Measurements from ENCODE around the gene PVR. TPM values are rescaled to one million over a fixed set of nuclear protein-coding genes. Genes with fewer than 3 reads are reported as not detected.

Gene PVR
- total and polyA plus RNA-seq, 2 of the 4 experiments (the other 2 are of a cell fraction) = 106 to 122 TPM

- Histone ChIP-seq H3K27ac (ENCODE audit: insufficient read depth, low read length) (no peak overlapping the region), H3K14ac (replicated peaks; ENCODE audit: low read depth, low read length) (peak overlapping the region; percentile 22; the same call in 1 of the 2 replicates), H2BK20ac (ENCODE audit: low read depth, low read length) (peak overlapping the region; percentile 11; the same call in 1 of the 2 replicates), H2AK9ac (replicated peaks; ENCODE audit: low read depth, low read length, poor library complexity) (no peak overlapping the region), H3K56ac (ENCODE audit: extremely low read depth, insufficient read depth, low read length) (no peak overlapping the region), H2BK120ac (ENCODE audit: low read depth, low read length) (peak overlapping the region; percentile 78), H3K27me3 (ENCODE audit: control insufficient read depth, insufficient read depth, low read length) (no peaks in the 10 kb centered on the region), H2BK5ac (ENCODE audit: low read depth, low read length, poor library complexity, severe bottlenecking) (no peak overlapping the region), H3K9me1 (ENCODE audit: insufficient read depth, low read length) (no peaks in the 10 kb centered on the region; the same call in 1 of the 2 replicates), H3K23ac (ENCODE audit: low read depth, low read length) (no peak overlapping the region), H3K4me2 (ENCODE audit: low read depth, low read length) (no peak overlapping the region), H2AK5ac (ENCODE audit: low read depth, low read length) (peak overlapping the region; percentile 25; the same call in 1 of the 2 replicates), H3K9ac (ENCODE audit: low read depth, low read length) (no peak overlapping the region), H3K18ac (ENCODE audit: low read depth, low read length) (no peak overlapping the region), H3K4me1 (ENCODE audit: control insufficient read depth, insufficient read depth, low read length) (peaks cover 2% of the 10 kb centered on the region), H3K79me1 (ENCODE audit: low read depth in 1 of 2, low read length in 2 of 2) (0 out of 4 replicates have a peak, but pooled peaks cover 0 to 3% of the 10 kb centered on the region in 2 experiments), H4K8ac (ENCODE audit: low read depth in 2 of 2, low read length in 2 of 2) (peak overlapping the region in 1 of 2 experiments; percentile 19; a peak in 1 of 4 replicates), H3K4me3 (ENCODE audit: insufficient read depth, low read depth, low read length) (no peak overlapping the region), H4K5ac (ENCODE audit: low read depth, low read length) (no peak overlapping the region), H3K4ac (ENCODE audit: low read depth, low read length) (peak overlapping the region; percentile 49), H2BK15ac (ENCODE audit: low read depth, low read length) (no peak overlapping the region), H4K20me1 (ENCODE audit: insufficient read depth, low read length) (no peaks in the 10 kb centered on the region), H4K91ac (ENCODE audit: insufficient read depth, low read depth, low read length) (0 out of 2 replicates have a peak overlapping the region, but pooled peaks have one; percentile 13), H2AFZ (replicated peaks; ENCODE audit: low read length, poor library complexity) (no peak overlapping the region), H3K9me3 (ENCODE audit: control insufficient read depth, insufficient read depth, low read length) (no peaks in the 10 kb centered on the region), H3K36me3 (ENCODE audit: control insufficient read depth, insufficient read depth, low read length) (peaks cover 16% of the 10 kb centered on the region; the same call in 1 of the 2 replicates)
- no peak for DNase-seq
- intact Hi-C loops (cut with micrococcal nuclease) = no loop called here
- ChIA-PET POLR2A (ENCODE audit: unreplicated experiment) (no interaction called here), CTCF (no interaction called here)
- dilution Hi-C loops (cut with HindIII; ENCODE audit: low sequenced_read_pairs, unreplicated experiment) = no loop called here
- no peak for ATAC-seq (ENCODE audit: low read depth)
- in situ Hi-C loops (cut with MboI; ENCODE audit: low sequenced_read_pairs) = loop anchor here (10.0 kb wide), 1 partner anchor 272 kb away; the partner anchor contains the start of gene CLPTM1
- WGBS, 2 experiments (ENCODE audit: extremely low coverage in 2 of 2, insufficient read length in 1 of 2) = 100% methylated on average over 2 of the region's 2 CpGs; no CpG with 5 or more reads in 1 of the 2 experiments
- TF ChIP-seq RFX5 (IDR thresholded peaks at IDR 0.05; ENCODE audit: low read depth, low read length) = no peak
- no peak for TF ChIP-seq MAZ (IDR thresholded peaks at IDR 0.05; ENCODE audit: borderline replicate concordance, low read depth, low read length)
- no peak for TF ChIP-seq MAFK (IDR thresholded peaks at IDR 0.05; ENCODE audit: low read depth, low read length)
- TF ChIP-seq SMC3 (IDR thresholded peaks at IDR 0.05; ENCODE audit: low read depth, low read length) = no peak
- TF ChIP-seq CHD1 (IDR thresholded peaks at IDR 0.05; ENCODE audit: low read depth, low read length) = no peak
- TF ChIP-seq BHLHE40 (IDR thresholded peaks at IDR 0.05; ENCODE audit: low read depth, low read length) = no peak
- TF ChIP-seq MXI1 (IDR thresholded peaks at IDR 0.05; ENCODE audit: borderline replicate concordance, low read depth, low read length) = no peak
- TF ChIP-seq ELK1 (IDR thresholded peaks at IDR 0.05; ENCODE audit: borderline replicate concordance, low read depth, low read length) = no peak
- TF ChIP-seq FOS (IDR thresholded peaks at IDR 0.05; ENCODE audit: low read depth, low read length) = no peak
- no peak for TF ChIP-seq NFE2L2 (IDR thresholded peaks at IDR 0.05; ENCODE audit: low read depth, low read length)
- TF ChIP-seq CTCF (conservative IDR thresholded peaks at IDR 0.05; ENCODE audit: low read depth, low read length) = no peak
- no peak for TF ChIP-seq POLR2A (IDR thresholded peaks at IDR 0.05; ENCODE audit: low read depth, low read length)
- no peak for TF ChIP-seq USF2 (IDR thresholded peaks at IDR 0.05; ENCODE audit: low read depth, low read length)
- TF ChIP-seq RAD21 (IDR thresholded peaks at IDR 0.05; ENCODE audit: low read length) = no peak
- TF ChIP-seq RCOR1 (IDR thresholded peaks at IDR 0.05; ENCODE audit: insufficient replicate concordance, low read length) = no peak
- TF ChIP-seq CEBPB (IDR thresholded peaks at IDR 0.05; ENCODE audit: low read depth, low read length) = no peak
- BruUV-seq (replicated peaks) = no TSS peak
Measured at GRCh38 chr19:44682807-44683206, 39.1 kb downstream of the PVR start.
